Activated CD8-positive, alpha-beta memory T cell treated with anti-CD3 and anti-CD28 coated beads, Interleukin-2, amount 10 ng/mL, durations not matched to agents 7 days and 5 days (primary cell): ENCODE measurements around the gene ZNF836. TPM values are rescaled to one million over a fixed set of nuclear protein-coding genes. Genes with fewer than 3 reads are reported as not detected.

Experiments used
- ATAC-seq: fragments of 150-1000 bp; cut with Tn5 transposase; one replicate; pipeline ENCODE4 v1.10.0; 2021; ENCODE audit warnings: moderate library complexity
- CTCF ChIA-PET: fragments of 350-600 bp; sonication (Branson Sonifier 250); formaldehyde crosslinking; loops from one replicate; lab custom pipeline; 2021; ENCODE audit warnings: antibody characterized with exemption; lab: Charles Lee
- DNase-seq: peaks from one replicate; pipeline ENCODE4 v3.0.0-alpha.2; 2020
- H3K27ac Mint-ChIP-seq: one replicate; pipeline ENCODE4 v1.8.0; 2021; ENCODE audit warnings: mild to moderate bottlenecking, mixed read lengths
- H3K27me3 Mint-ChIP-seq: one replicate; pipeline ENCODE4 v1.8.0; 2021; ENCODE audit warnings: mixed read lengths
- H3K36me3 Mint-ChIP-seq: one replicate; pipeline ENCODE4 v1.8.0; 2021; ENCODE audit warnings: mild to moderate bottlenecking, mixed read lengths
- H3K4me1 Mint-ChIP-seq: one replicate; pipeline ENCODE4 v1.8.0; 2021; ENCODE audit warnings: mixed read lengths
- H3K4me3 Mint-ChIP-seq: one replicate; pipeline ENCODE4 v1.8.0; 2021; ENCODE audit warnings: mild to moderate bottlenecking, moderate library complexity, mixed read lengths
- H3K9me3 Mint-ChIP-seq: one replicate; pipeline ENCODE4 v1.8.0; 2022; ENCODE audit warnings: low read depth, mixed read lengths
- total RNA-seq, 2 experiments: library from RNA; stranded (reverse); gene quantifications; one replicate each; pipeline ENCODE4 v1.2.3, GENCODE V29; 2021

The ZNF836 gene
- total RNA-seq, 2 experiments from 2014 or later = 12.6 to 14.6 TPM

GRCh38 chr19:52110780-52111179 is 60.6 kb downstream of the ZNF836 start:
- Mint-ChIP-seq H3K9me3 (peaks cover 60% of the 10 kb centered on the region), H3K27ac (no peak overlapping the region), H3K36me3 (peaks cover 30% of the 10 kb centered on the region), H3K27me3 (no peaks in the 10 kb centered on the region), H3K4me3 (no peak overlapping the region), H3K4me1 (no peaks in the 10 kb centered on the region)
- ATAC-seq = no peak
- CTCF ChIA-PET = no interaction called here
- DNase-seq = no peak

Other genes starting within 250 kb of the ZNF836 start
- 1 to 10 TPM; 5.0 to 5.7 TPM for gene ZNF613, start 244.1 kb downstream of the ZNF836 start, total RNA-seq
- gene ZNF350, start 184.8 kb downstream of the ZNF836 start, total RNA-seq = 10 to 100 TPM; 10.2 to 12.7 TPM
- gene ZNF615, start 163.4 kb downstream of the ZNF836 start, total RNA-seq = 10 to 100 TPM; 11.9 to 13.0 TPM
- 10 to 100 TPM in 1 of 2 experiments, 1 to 10 TPM in 1; 8.7 to 11.5 TPM for gene ZNF614, start 143.2 kb downstream of the ZNF836 start, total RNA-seq
- gene ZNF432, start 122.8 kb downstream of the ZNF836 start, total RNA-seq = 10 to 100 TPM in 1 of 2 experiments, 1 to 10 TPM in 1; 8.8 to 15.1 TPM
- gene ZNF841, start 75.9 kb downstream of the ZNF836 start, total RNA-seq = 10 to 100 TPM; 22.3 to 30.4 TPM
- 1 to 10 TPM; 6.8 to 7.8 TPM for gene ZNF616, start 31.7 kb downstream of the ZNF836 start, total RNA-seq
- 100 to 1,000 TPM; 168 to 207 TPM for gene PPP2R1A, start 18.4 kb upstream of the ZNF836 start, total RNA-seq
- 10 to 100 TPM; 20.6 to 25.8 TPM for gene ZNF766, start 98.0 kb upstream of the ZNF836 start, total RNA-seq
- 10 to 100 TPM; 10.6 to 14.3 TPM for gene ZNF480, start 125.5 kb upstream of the ZNF836 start, total RNA-seq
- 1 to 10 TPM; 1.4 to 2.0 TPM for gene ZNF610, start 164.6 kb upstream of the ZNF836 start, total RNA-seq
- gene ZNF880, start 198.3 kb upstream of the ZNF836 start, total RNA-seq = 10 to 100 TPM; 11.9 to 18.8 TPM
- 10 to 100 TPM; 11.7 to 15.0 TPM for gene ZNF528, start 226.2 kb upstream of the ZNF836 start, total RNA-seq